Esophagus muscularis mucosa (tissue), 3 donors: ENCODE results near the gene GOLGA6L9.

ENCODE experiments used
- CTCF ChIP-seq, 3 experiments: fragments of 200-600 bp in 2 of 3; fragments of 450-650 bp in 1 of 3; sonication (generic) in 2 of 3; IDR thresholded peaks; one replicate each; pipeline ENCODE4 v1.5.1; 2017 to 2019; ENCODE audit warnings: antibody characterized with exemption in 3 of 3, mild to moderate bottlenecking in 2 of 3, moderate library complexity in 1 of 3
- POLR2A ChIP-seq: fragments of 450-650 bp; IDR thresholded peaks from one replicate; pipeline ENCODE4 v1.6.1; 2017; ENCODE audit warnings: antibody characterized with exemption, moderate library complexity, mild to moderate bottlenecking, low read depth

GRCh38 chr15:82398785-82399184 is 30.8 kb upstream of the GOLGA6L9 start:
- TF ChIP-seq POLR2A (no peak), CTCF (IDR thresholded peaks at IDR 0.05) (no peak)
